22Rv1 (cell line): ENCODE measurements around the gene PRDM16.

Source experiments
- ZFX ChIP-seq: fragments of 450-650 bp; IDR thresholded peaks from 2 replicates; pipeline ENCODE4 v1.6.1; 2017; ENCODE audit warnings: antibody characterized with exemption, borderline replicate concordance
- TF ChIP-seq, protein P1 (sequence below): fragments of 450-650 bp; IDR thresholded peaks from 2 replicates; pipeline ENCODE4 v1.5.1; 2017; ENCODE audit warnings: mild to moderate bottlenecking

DNA sequence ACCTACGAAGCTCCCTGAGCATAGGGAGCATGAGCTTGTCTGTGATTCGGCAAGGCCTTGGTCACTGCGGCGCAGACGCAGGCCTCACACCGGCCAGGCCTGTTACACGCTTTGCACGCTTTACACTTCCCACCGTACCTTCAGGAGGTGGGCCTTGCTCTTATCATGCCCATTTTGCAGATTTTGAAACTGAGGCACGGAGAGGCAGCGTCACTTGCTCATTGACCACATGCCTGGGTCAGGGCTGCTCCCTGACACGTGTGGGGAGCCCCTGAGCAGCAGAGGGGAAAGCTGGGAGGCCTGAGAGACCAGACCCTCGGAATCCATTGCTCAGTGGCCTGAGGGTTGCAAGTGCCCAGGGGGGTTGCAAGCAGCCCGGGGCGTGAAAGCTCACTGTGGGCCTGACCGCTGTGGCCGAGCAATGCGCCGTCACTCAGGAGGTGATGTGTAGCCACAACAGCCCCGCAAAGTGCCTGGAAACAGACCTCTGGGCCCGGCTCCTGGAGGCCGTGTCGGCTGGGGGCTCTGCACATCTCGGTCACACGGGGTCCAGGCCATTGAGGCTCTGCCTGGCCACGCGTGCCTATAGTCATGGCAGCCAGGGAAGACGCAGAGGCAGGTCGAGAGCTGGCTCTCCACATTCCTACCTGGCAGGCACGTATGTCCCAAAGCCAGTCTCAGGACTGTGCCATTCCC is 392.4 kb downstream of the PRDM16 start:
- TF ChIP-seq, protein P1, sequence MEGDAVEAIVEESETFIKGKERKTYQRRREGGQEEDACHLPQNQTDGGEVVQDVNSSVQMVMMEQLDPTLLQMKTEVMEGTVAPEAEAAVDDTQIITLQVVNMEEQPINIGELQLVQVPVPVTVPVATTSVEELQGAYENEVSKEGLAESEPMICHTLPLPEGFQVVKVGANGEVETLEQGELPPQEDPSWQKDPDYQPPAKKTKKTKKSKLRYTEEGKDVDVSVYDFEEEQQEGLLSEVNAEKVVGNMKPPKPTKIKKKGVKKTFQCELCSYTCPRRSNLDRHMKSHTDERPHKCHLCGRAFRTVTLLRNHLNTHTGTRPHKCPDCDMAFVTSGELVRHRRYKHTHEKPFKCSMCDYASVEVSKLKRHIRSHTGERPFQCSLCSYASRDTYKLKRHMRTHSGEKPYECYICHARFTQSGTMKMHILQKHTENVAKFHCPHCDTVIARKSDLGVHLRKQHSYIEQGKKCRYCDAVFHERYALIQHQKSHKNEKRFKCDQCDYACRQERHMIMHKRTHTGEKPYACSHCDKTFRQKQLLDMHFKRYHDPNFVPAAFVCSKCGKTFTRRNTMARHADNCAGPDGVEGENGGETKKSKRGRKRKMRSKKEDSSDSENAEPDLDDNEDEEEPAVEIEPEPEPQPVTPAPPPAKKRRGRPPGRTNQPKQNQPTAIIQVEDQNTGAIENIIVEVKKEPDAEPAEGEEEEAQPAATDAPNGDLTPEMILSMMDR = no peak
- no peak for TF ChIP-seq ZFX
